Forelimb muscle (tissue), 1 donor: Measurements from ENCODE around the gene CHST4. TPM values are rescaled to one million over a fixed set of nuclear protein-coding genes. Genes with fewer than 3 reads are reported as not detected.
"Not testable (repeated sequence)": the region's sequence is repeated elsewhere in the genome, so short reads cannot be mapped to it uniquely, and the experiment has no call there.

Source experiments
- DNase-seq: peaks from one replicate; pipeline ENCODE4 v3.0.0-alpha.2; 2013; ENCODE audit warnings: low read depth
- polyA plus RNA-seq: library from polyadenylated mRNA; unstranded; fragments of 120-200 nt; gene quantifications from one replicate; pipeline ENCODE4 v1.2.1, GENCODE V29; 2013; ENCODE audit not compliant: insufficient read length

The CHST4 gene
- polyA plus RNA-seq: not detected

GRCh38 chr16:71526111-71526631 lies at the start of gene CHST4:
CHST4 (plus strand) TSS chr16:71526426; CDS start chr16:71536678, 10,252 bp downstream.
- DNase-seq: no peak

DNA sequence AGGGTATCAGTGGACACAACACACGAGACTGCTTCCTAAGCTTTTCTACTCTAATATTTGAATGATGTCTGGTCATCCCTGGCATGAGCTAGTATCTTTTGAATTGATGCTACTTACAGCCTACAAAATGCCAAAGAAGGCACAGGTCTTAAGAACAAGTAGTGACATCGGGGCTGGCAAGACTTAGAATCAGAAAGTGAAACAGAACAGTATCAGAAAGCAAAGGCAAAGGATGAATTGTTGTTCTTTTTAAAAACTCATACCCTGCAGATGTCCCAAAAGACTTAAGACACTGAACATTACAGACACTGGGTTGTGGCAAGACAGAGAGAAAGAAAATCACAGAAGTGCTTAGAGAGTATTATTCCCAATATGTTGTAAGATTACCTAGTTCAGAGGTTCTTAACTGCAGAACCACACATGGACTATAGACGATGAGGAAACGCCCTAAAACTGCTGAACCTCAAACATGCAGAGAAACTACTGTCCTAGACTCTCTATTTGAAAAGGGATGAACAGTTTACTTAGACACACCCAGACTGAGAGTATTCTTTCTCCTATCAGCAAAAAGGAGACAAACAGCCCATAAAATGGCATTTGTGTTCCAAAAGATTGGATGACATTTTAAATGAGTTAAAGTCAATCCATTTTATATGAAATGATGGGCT lies 49.6 kb upstream of the CHST4 start:
- no peak for DNase-seq

GRCh38 chr16:71479420-71479819 lies 46.8 kb upstream of the CHST4 start:
- DNase-seq: no peak

GRCh38 chr16:71480956-71481355 lies 45.3 kb upstream of the CHST4 start:
- no peak for DNase-seq

DNA sequence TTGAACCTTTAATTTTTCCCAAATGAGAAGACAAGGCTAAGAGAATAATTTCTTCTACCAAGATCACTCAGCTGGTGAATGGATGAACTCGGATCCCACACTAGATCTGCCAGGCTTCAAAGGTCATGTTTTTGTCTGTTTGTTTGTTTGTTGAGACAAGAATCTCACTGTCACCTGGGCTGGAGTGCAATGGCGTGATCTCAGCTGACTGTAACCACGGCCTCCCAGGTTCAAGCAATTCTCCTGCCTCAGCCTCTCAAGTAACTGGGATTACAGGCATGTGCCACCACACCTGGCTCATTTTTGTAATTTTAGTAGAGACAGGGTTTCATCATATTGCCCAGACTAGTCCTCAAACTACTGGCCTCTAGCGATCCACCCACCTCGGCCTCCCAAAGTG lies 43.7 kb upstream of the CHST4 start:
- DNase-seq: no peak

DNA sequence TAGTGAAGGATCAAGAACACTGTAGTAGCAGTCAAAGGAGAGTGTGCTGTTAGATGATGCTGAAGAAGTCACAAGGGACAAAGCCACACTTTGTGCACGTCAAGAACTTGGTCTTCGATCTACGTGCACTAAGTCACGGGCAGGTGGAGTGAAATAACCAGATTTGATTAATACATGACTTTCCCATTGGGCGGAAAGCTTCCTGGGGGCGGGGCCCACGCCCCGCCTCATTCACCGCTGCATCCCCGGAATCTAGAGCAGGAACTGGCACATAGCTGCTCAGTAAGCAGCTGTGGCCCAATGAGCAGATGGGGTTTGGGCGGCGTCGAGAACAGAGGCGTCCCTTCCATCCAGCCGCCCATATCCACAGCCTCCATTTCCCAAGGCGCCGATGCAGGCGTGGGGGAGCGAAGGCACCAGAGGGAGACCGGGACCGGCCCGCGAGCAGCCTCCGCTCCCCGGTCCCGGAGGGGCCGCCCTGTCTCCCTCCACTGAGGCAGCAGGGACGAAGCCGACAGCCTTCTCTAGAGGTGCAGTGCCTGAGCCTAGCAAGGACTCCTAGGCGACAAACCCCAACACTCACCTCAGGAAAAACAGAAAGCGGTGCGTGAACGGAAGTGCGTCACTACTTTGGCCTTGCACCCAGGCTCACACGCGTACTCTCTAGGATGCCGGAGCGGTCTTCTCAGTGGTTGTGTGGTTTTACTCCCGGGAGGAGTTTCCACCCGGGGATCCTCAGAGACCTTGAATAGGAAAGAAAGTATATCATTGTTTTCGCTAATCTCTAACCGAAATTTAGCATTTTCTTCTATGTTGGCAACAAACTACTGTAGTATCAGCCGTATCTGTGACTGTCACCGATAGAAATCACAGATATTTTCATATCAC lies 42.0 kb upstream of the CHST4 start:
- DNase-seq: peak; percentile 87

DNA sequence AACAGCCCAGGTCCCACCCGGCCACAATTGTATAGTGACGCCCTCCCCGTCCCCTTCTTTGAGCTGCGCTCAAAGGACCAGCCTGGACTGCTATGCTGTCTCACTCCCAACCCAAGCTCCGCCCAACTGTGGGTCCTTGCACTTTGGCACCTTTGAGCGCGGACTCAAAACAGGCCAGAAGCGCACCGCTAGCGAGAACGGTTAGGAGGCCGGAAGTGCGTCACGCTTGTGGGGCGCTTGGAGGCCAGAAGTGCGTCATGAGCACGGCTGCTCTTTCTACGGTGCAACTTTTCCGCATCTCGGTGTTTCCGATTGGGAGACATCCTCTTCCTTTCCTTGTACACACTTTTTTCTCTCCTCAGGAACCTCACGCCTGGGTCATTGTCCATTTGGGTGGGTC lies 37.1 kb upstream of the CHST4 start, which contains the start of gene ZNF19:
Gene ZNF19, minus strand, starts transcription at position 203 of the 400 bp plus-strand sequence. CDS start 7,210 bp downstream, outside the sequence.
- no peak for DNase-seq

GRCh38 chr16:71490361-71490760 lies 35.9 kb upstream of the CHST4 start:
- DNase-seq: no peak

DNA sequence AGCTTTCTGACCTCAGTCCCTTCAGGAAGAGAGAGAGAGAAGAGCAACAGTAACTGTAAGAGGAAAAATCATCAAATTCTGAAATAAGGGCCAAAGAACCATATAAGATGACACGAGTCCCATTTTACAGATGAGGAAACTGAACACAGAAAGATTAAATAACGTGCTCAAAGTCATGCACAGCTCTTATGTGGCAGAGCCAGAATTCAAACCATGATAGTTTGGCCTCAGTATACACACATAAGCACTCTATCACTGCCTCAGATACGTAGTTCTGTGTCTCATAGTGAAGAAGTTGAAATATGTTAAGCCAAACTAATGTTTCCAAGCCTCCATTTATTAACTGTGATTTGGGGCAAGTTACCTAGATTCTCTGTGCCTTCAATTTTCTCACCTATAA lies 35.2 kb upstream of the CHST4 start:
- DNase-seq: no peak

GRCh38 chr16:71492786-71493185 lies 33.4 kb upstream of the CHST4 start:
- no peak for DNase-seq

DNA sequence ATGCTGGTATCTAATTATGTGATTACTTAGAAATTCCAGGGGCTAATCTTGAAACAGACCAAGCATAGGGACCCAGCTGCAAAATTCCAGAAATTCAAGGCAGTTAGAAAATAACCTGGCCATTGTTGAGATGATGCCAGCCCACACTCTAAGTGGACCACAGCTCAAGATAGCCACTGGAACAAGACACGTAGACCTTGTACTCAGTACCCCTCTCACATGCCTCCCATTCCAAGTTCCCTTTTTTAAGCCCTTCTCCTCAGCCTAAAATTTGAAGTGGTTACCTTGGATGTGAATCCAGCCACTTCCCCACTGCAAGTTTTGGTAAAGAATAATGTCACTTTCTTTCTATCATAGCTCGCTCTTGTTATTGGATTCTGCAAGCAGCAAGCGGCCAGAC lies 33.0 kb upstream of the CHST4 start:
- DNase-seq: no peak

GRCh38 chr16:71498031-71498430 lies 28.2 kb upstream of the CHST4 start:
- DNase-seq: no peak

- peak; percentile 28 for DNase-seq
These were observed 26.4 kb upstream of the CHST4 start for GRCh38 chr16:71499775-71500364.

GRCh38 chr16:71500964-71501363 lies 25.3 kb upstream of the CHST4 start:
- no peak for DNase-seq

GRCh38 chr16:71501547-71501946 lies 24.7 kb upstream of the CHST4 start:
- DNase-seq: no peak

DNA sequence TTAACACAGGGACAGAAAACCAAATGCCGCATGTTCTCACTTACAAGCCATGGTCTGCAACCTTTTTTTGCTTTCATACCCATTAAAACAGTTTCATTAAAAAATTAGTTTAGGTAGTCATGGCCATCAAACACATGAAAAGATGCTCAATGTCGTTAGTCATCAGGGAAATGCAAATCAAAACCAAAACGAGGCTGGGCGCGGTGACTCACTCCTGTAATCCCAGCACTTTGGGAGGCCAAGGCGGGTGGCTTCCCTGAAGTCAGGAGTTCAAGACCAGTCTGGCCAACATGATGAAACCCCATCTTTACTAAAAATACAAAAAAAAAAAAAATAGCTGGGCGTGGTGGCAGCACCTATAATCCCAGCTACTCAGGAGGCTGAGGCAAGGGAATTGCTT lies 22.2 kb upstream of the CHST4 start:
- not testable (repeated sequence) for DNase-seq

GRCh38 chr16:71504901-71505300 lies 21.3 kb upstream of the CHST4 start:
- DNase-seq: no peak

- DNase-seq: no peak
These were observed 19.2 kb upstream of the CHST4 start for GRCh38 chr16:71507061-71507460.

DNA sequence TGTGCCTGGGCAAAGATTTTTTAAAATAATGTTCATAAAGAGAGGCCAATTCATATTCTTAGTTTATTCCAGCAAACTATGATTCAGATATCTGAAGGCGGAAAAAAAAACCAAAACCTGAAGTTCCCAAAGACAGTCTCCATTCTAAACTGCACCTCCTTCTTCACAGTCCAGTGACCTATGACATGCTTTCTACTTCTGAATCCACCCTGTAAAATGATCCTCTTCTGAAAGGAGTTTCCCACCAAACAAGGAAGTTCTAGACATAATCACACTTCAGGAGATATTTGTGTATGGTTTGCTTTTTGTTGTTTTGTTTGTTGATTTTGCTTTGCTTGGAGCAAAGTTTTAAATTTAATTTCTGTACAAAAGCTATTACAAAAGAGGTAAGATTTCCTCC lies 12.9 kb upstream of the CHST4 start:
- no peak for DNase-seq

GRCh38 chr16:71514476-71514875 lies 11.8 kb upstream of the CHST4 start:
- no peak for DNase-seq

- no peak for DNase-seq
These were observed 11.2 kb upstream of the CHST4 start for GRCh38 chr16:71515026-71515425.

DNA sequence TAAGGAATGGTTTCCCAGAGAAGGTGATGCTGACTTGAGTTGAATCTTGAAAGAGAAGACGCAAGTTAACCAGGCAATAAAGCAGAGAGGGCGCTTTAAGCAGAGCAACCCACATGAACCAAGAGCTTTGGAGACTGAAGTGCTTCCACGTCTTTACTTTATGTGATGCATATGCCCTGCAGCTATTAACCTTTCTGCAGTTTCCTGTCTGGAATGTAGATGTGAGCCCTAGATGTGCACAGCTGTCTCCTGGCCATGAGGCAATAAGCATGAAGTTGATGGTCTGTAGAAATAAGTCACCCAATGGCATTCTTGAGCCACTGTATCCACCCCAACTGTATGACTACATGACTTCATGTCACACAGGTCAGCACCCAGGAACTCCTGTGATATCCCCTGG lies 5.7 kb upstream of the CHST4 start:
- no peak for DNase-seq
